HepG2 (cell line): Measurements from ENCODE around the gene SOWAHA. TPM values are rescaled to one million over a fixed set of nuclear protein-coding genes. Genes with fewer than 3 reads are reported as not detected.
A peak's percentile ranks its signal among the peaks of the same experiment; 100 is the strongest.

Experiments used
- AKAP8 ChIP-seq: sonication (generic); formaldehyde crosslinking; IDR thresholded peaks from 2 replicates; pipeline ENCODE4 v1.5.1; 2020; ENCODE audit warnings: mild to moderate bottlenecking, missing genetic modification reagents
- FOXO4 ChIP-seq: sonication (generic); formaldehyde crosslinking; conservative IDR thresholded peaks from 2 replicates; pipeline ENCODE4 v1.8.1; 2023; ENCODE audit warnings: missing genetic modification reagents
- GTF2F1 ChIP-seq: fragments of 150-350 bp; IDR thresholded peaks from 2 replicates; pipeline ENCODE4 v1.6.1; 2014; ENCODE audit warnings: low read length
- KDM6A ChIP-seq: IDR thresholded peaks from 2 replicates; pipeline ENCODE4 v1.6.1; 2016; ENCODE audit warnings: low read depth
- MXI1 ChIP-seq: IDR thresholded peaks from 3 replicates; pipeline ENCODE4 v1.6.1; 2012; ENCODE audit warnings: low read depth, low read length, inconsistent platforms, borderline replicate concordance
- PAXIP1 ChIP-seq: sonication (generic); formaldehyde crosslinking; conservative IDR thresholded peaks from 2 replicates; pipeline ENCODE4 v1.4.0; 2020; ENCODE audit warnings: mild to moderate bottlenecking, missing genetic modification reagents, moderate library complexity
- RFXAP ChIP-seq: sonication (generic); formaldehyde crosslinking; IDR thresholded peaks from 2 replicates; pipeline ENCODE4 v1.4.0; 2020; ENCODE audit warnings: missing genetic modification reagents, borderline replicate concordance
- RNF2 ChIP-seq: fragments of 450-650 bp; conservative IDR thresholded peaks from 2 replicates; pipeline ENCODE4 v1.6.1; 2016; ENCODE audit warnings: low read depth
- RORA ChIP-seq: sonication (generic); formaldehyde crosslinking; IDR thresholded peaks from 2 replicates; pipeline ENCODE4 v1.5.0; 2020; ENCODE audit warnings: mild to moderate bottlenecking, missing genetic modification reagents, moderate library complexity
- SALL1 ChIP-seq: sonication (generic); formaldehyde crosslinking; IDR thresholded peaks from 2 replicates; pipeline ENCODE4 v1.8.0; 2022; ENCODE audit warnings: mild to moderate bottlenecking, missing genetic modification reagents
- SNAI1 ChIP-seq: sonication (generic); formaldehyde crosslinking; IDR thresholded peaks from 2 replicates; pipeline ENCODE4 v1.5.0; 2020; ENCODE audit warnings: mild to moderate bottlenecking, missing genetic modification reagents, borderline replicate concordance
- SSRP1 ChIP-seq: IDR thresholded peaks from 2 replicates; pipeline ENCODE4 v1.6.1; 2016; ENCODE audit warnings: control low read depth
- TBX3 ChIP-seq: fragments of 450-650 bp; IDR thresholded peaks from 2 replicates; pipeline ENCODE4 v1.6.1; 2017; ENCODE audit warnings: antibody characterized with exemption, mild to moderate bottlenecking, inconsistent platforms, borderline replicate concordance
- ZNF276 ChIP-seq: sonication (generic); formaldehyde crosslinking; IDR thresholded peaks from 2 replicates; pipeline ENCODE4 v1.4.0; 2020; ENCODE audit warnings: mild to moderate bottlenecking, low read depth, missing genetic modification reagents
- ZNF296 ChIP-seq: sonication (generic); formaldehyde crosslinking; conservative IDR thresholded peaks from 2 replicates; pipeline ENCODE4 v1.5.0; 2020; ENCODE audit warnings: mild to moderate bottlenecking, missing genetic modification reagents
- ZNF3 ChIP-seq: IDR thresholded peaks from 2 replicates; pipeline ENCODE4 v1.7.0; 2017; ENCODE audit warnings: inconsistent platforms
- ZNF615 ChIP-seq: sonication (generic); formaldehyde crosslinking; IDR thresholded peaks from 2 replicates; pipeline ENCODE4 v1.5.0; 2020; ENCODE audit warnings: mild to moderate bottlenecking, missing genetic modification reagents, borderline replicate concordance
- ZNF878 ChIP-seq: sonication (generic); formaldehyde crosslinking; IDR thresholded peaks from 2 replicates; pipeline ENCODE4 v1.8.1; 2023; ENCODE audit warnings: mild to moderate bottlenecking, missing genetic modification reagents, moderate library complexity
- polyA plus RNA-seq, 8 experiments: library from polyadenylated mRNA; depleted of rRNA in 3 of 8; stranded (reverse) in 7 of 8; unstranded in 1 of 8; fragments of >200 nt; fragmentation: Illumina TruSeq in 4 of 8; extraction: Trizol in 4 of 8; gene quantifications; 2 replicates each; pipeline versions ENCODE4 v1.2.1 to v1.2.3, GENCODE V29; 2011 to 2016; ENCODE audit warnings: low read depth in 4 of 8, missing spikeins in 1 of 8, mixed read lengths in 1 of 8; ENCODE audit not compliant: insufficient read depth in 1 of 8
- total RNA-seq, 5 experiments: library from RNA; depleted of rRNA; stranded (reverse); fragments of >200 nt; fragmentation: Illumina TruSeq; extraction: Trizol; gene quantifications; 2 replicates each; pipeline ENCODE4 v1.2.3, GENCODE V29; 2016; ENCODE audit warnings: low read depth in 1 of 5

SOWAHA gene
- total and polyA plus RNA-seq, 2 of the 13 experiments (the other 11 are each of a cell fraction or from before 2014, with no cell fraction given), result 0.95 to 1.9 TPM

- TF ChIP-seq ZNF296, result no peak
- no peak for TF ChIP-seq ZNF276 (CRISPR knock-in tag)
- no peak for TF ChIP-seq AKAP8
- peak; percentile 51; the same call in 1 of the 3 replicates for TF ChIP-seq MXI1
- TF ChIP-seq PAXIP1 (CRISPR knock-in tag), result peak; percentile 79
- no peak for TF ChIP-seq FOXO4 (CRISPR knock-in tag)
- no peak for TF ChIP-seq SNAI1 (CRISPR knock-in tag)
- TF ChIP-seq RORA (CRISPR knock-in tag), result no peak
- TF ChIP-seq SSRP1 (CRISPR knock-in tag), result no peak
- TF ChIP-seq TBX3, result peak; percentile 53; the same call in 1 of the 2 replicates
- no peak for TF ChIP-seq ZNF3 (CRISPR knock-in tag)
- peak; percentile 22; the same call in 1 of the 2 replicates for TF ChIP-seq ZNF878 (CRISPR knock-in tag)
- no peak for TF ChIP-seq GTF2F1
- TF ChIP-seq RFXAP, result no peak
- TF ChIP-seq SALL1 (CRISPR knock-in tag), result peak; percentile 74
- TF ChIP-seq RNF2, result no peak
- TF ChIP-seq ZNF615 (CRISPR knock-in tag), result no peak
- peak; percentile 56; the same call in 1 of the 2 replicates for TF ChIP-seq KDM6A (CRISPR knock-in tag)
Measured at GRCh38 chr5:132837868-132838267, 24.8 kb downstream of the SOWAHA start (continued).
